Heart right ventricle (tissue), 16 donors: ENCODE measurements around the gene CALML6. TPM values are rescaled to one million over a fixed set of nuclear protein-coding genes. Genes with fewer than 3 reads are reported as not detected.

Source experiments
- ATAC-seq, 8 donors: fragments of 200-7000 bp; cut with Tn5 transposase; one replicate each; pipeline ENCODE4 v1.9.1; 2020; ENCODE audit warnings: mild to moderate bottlenecking in 8 of 8, moderate library complexity in 8 of 8, moderate number of reproducible peaks in 1 of 8
- DNase-seq, 2 donors: peaks; one replicate each; pipeline ENCODE4 v3.0.0-alpha.2; 2020
- H3K27ac ChIP-seq, 10 donors: fragments of 200-600 bp; sonication (generic) in 2 of 10; one replicate each; pipeline versions ENCODE4 v1.5.0 to v1.8.0; 2020 to 2022; ENCODE audit warnings: mild to moderate bottlenecking in 3 of 10
- H3K27me3 ChIP-seq, 7 donors: fragments of 200-600 bp; one replicate each; pipeline ENCODE4 v1.8.0; 2021 to 2022; ENCODE audit warnings: mild to moderate bottlenecking in 2 of 7
- H3K36me3 ChIP-seq, 9 donors: fragments of 200-600 bp; sonication (generic) in 1 of 9; one replicate each; pipeline versions ENCODE4 v1.5.0 to v1.8.0; 2020 to 2022; ENCODE audit warnings: mild to moderate bottlenecking in 2 of 9
- H3K4me1 ChIP-seq, 9 donors: fragments of 200-600 bp; sonication (generic) in 1 of 9; one replicate each; pipeline versions ENCODE4 v1.5.0 to v1.8.0; 2020 to 2022; ENCODE audit warnings: mild to moderate bottlenecking in 4 of 9
- H3K4me3 ChIP-seq, 10 donors: fragments of 200-600 bp; sonication (generic) in 2 of 10; one replicate each; pipeline versions ENCODE4 v1.5.0 to v1.8.0; 2020 to 2022; ENCODE audit warnings: mild to moderate bottlenecking in 7 of 10, moderate library complexity in 2 of 10
- H3K9me3 ChIP-seq, 11 donors: fragments of 200-600 bp in 10 of 11; sonication (generic) in 2 of 11; one replicate each; pipeline versions ENCODE4 v1.5.0 to v1.8.0; 2013 to 2022; ENCODE audit warnings: mild to moderate bottlenecking in 2 of 11, control low read depth in 1 of 11, moderate library complexity in 1 of 11
- CTCF ChIP-seq, 9 donors: fragments of 200-600 bp; sonication (generic) in 2 of 9; IDR thresholded peaks; one replicate each; pipeline versions ENCODE4 v1.5.0 to v1.8.0; 2021 to 2022; ENCODE audit warnings: antibody characterized with exemption in 9 of 9, mild to moderate bottlenecking in 5 of 9, moderate library complexity in 1 of 9
- WGBS, 2 donors: extraction: QIAGEN DNeasy Blood & Tissue Kit; methylation state at CpG; one replicate each; pipeline ENCODE4 v1.1.7; 2013; ENCODE audit warnings: inconsistent platforms in 1 of 2; 5-methylcytosine and 5-hydroxymethylcytosine counted together
- intact Hi-C, 10 donors: fragments of 100-400 bp; cut with DNase I; formaldehyde crosslinking; loops; one replicate each; pipeline versions ENCODE4 v1.11.1 to v1.14.2; 2022
- long read RNA-seq, 3 donors: library from polyadenylated mRNA; unstranded; transcript quantifications; one replicate each; pipeline ENCODE4 v2.0.0, GENCODE V29; 2020 to 2021
- polyA plus RNA-seq, 2 donors: library from polyadenylated mRNA; stranded (reverse); fragments of 200-250 nt; gene quantifications; one replicate each; pipeline ENCODE4 v1.2.3, GENCODE V29; 2013
- total RNA-seq, 10 donors: library from RNA; stranded (reverse); fragmentation: NEBNext Ultra II Directional in 3 of 10; extraction: Animal tissue kit (Norgen Biotek cat#: 25700) in 3 of 10; gene quantifications; one replicate each; pipeline versions ENCODE4 v1.2.1 to v1.2.4, GENCODE V29; 2021 to 2023
- donor health status: Arrhythmogenic right ventricular cardiomyopathy.
- donor health status: ischemic (EF 13 %, LVEDD 7.1; RV severe dilation, severe dysfunction).
- donor health status: healthy with polysubstance abuse.
- donor health status: DM: no; HTN: yes; CAD: no.
- donor health status: DM: no; HTN: no; CAD: no.
- donor health status: ischemic (EF 25% LVEDD 6.9; RV normal size, moderate dysfunction).
- donor health status: ischemic (EF 25% LVEDD 5.7; RV mildly dilated, moderate dysfunction).
- donor health status: healthy.
- donor health status: DM: yes; HTN: yes; CAD: no.
- donor health status: Ischemic cardiomyopathy.
- donor health status: ischemic (EF 35%, LVEDD 5.7; RV mildly dilated, moderate dysfunction).
- donor health status: nonischemic (EF 11% LVEDD 7.7; RV severe dilation, severe dysfunction).
- donor health status: DM: yes; HTN: yes; CAD: no.
- donor health status: PGD.
- donor health status: ischemic (EF 29% LVEDD 5.4; RV normal size, mild dysfunction).
- donor health status: nonischemic (EF 23%, LVEDD 6.1; RV moderate dilation, normal function).

Gene CALML6, protein sequence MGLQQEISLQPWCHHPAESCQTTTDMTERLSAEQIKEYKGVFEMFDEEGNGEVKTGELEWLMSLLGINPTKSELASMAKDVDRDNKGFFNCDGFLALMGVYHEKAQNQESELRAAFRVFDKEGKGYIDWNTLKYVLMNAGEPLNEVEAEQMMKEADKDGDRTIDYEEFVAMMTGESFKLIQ
- under 1 TPM in 2 of 10 donors, not detected in 8; 0.20 TPM for total RNA-seq
- polyA plus RNA-seq, result under 1 TPM; 0.09 to 0.88 TPM
- long read RNA-seq, donor 1, result 0 reads
- long read RNA-seq, donor 2, result 0 reads
- long read RNA-seq, donor 3, result 0 reads

- peaks cover 10 to 20% (median 13%) of the 10 kb centered on the region in 9 donors for H3K4me1 ChIP-seq
- TF ChIP-seq CTCF (IDR thresholded peaks at IDR 0.05), result no peak
- no peaks in the 10 kb centered on the region for H3K36me3 ChIP-seq
- ATAC-seq (no peak), DNase-seq (no peak)
- no peaks in the 10 kb centered on the region for H3K27me3 ChIP-seq
- H3K4me3 ChIP-seq, result no peak within 1 kb of the TSS
- WGBS, 2 donors, result 84 to 86% methylated on average over 15 of the region's 15 CpGs
- no peaks in the 10 kb centered on the region for H3K9me3 ChIP-seq
- H3K27ac ChIP-seq, result no peak within 1 kb of the TSS
- intact Hi-C loops, result no loop called here
These were observed at the start of gene CALML6 for GRCh38 chr1:1914971-1915692. Gene CALML6, plus strand, starts transcription at chr1:1915260. Its CDS starts 21 bp downstream, at chr1:1915281.

- Histone ChIP-seq H3K4me1 (peaks cover 9 to 99% (median 94%) of the 10 kb centered on the region in 9 donors), H3K9me3 (no peaks in the 10 kb centered on the region), H3K4me3 (no peak overlapping the region), H3K27ac (no peak overlapping the region), H3K36me3 (no peaks in the 10 kb centered on the region), H3K27me3 (no peaks in the 10 kb centered on the region)
- 96 to 97% methylated on average over 3 of the region's 3 CpGs for WGBS, 2 donors
- DNase-seq (no peak), ATAC-seq (no peak)
- intact Hi-C loops, result no loop called here
- TF ChIP-seq CTCF (IDR thresholded peaks at IDR 0.05), result no peak
These were observed 47.9 kb upstream of the CALML6 start for GRCh38 chr1:1867164-1867563.

- DNase-seq, result no peak
- Histone ChIP-seq H3K36me3 (peaks cover 0 to 18% (median 0%) of the 10 kb centered on the region in 9 donors), H3K27ac (peak overlapping the region in 6 of 10 donors; percentile 5 to 60 (median 12)), H3K9me3 (no peaks in the 10 kb centered on the region), H3K4me3 (no peak overlapping the region), H3K27me3 (no peaks in the 10 kb centered on the region), H3K4me1 (peaks cover 21 to 99% (median 94%) of the 10 kb centered on the region in 9 donors)
- intact Hi-C loops, result no loop called here
- 24 to 28% methylated on average over 4 of the region's 4 CpGs for WGBS, 2 donors
- ATAC-seq, result no peak
- TF ChIP-seq CTCF (IDR thresholded peaks at IDR 0.05), result no peak
These were observed 45.6 kb upstream of the CALML6 start for GRCh38 chr1:1869469-1869868.

- ATAC-seq (peak in 1 of 8 donors; percentile 21), DNase-seq (no peak)
- H3K27me3 ChIP-seq, result no peaks in the 10 kb centered on the region
- no peaks in the 10 kb centered on the region for H3K9me3 ChIP-seq
- H3K27ac ChIP-seq, result peak overlapping the region in 9 of 10 donors; percentile 20 to 85 (median 63)
- H3K36me3 ChIP-seq, result peaks cover 0 to 40% (median 4%) of the 10 kb centered on the region in 9 donors
- TF ChIP-seq CTCF (IDR thresholded peaks at IDR 0.05), result no peak
- H3K4me1 ChIP-seq, result peaks cover 19 to 99% (median 94%) of the 10 kb centered on the region in 9 donors
- WGBS, 2 donors, result 79 to 81% methylated on average over 11 of the region's 11 CpGs
- no peak overlapping the region for H3K4me3 ChIP-seq
- intact Hi-C loops, result no loop called here
These were observed 42.6 kb upstream of the CALML6 start for GRCh38 chr1:1872329-1872994.
